CD4-positive, alpha-beta T cell (primary cell): ENCODE measurements around the gene SLC46A1. TPM values are rescaled to one million over a fixed set of nuclear protein-coding genes. Genes with fewer than 3 reads are reported as not detected.

ENCODE experiments used
- ATAC-seq: fragments of 200-7000 bp; cut with Tn5 transposase; one replicate; pipeline ENCODE4 v1.10.0; 2022; ENCODE audit warnings: mild to moderate bottlenecking; ENCODE audit not compliant: poor library complexity
- CTCF ChIA-PET: fragments of 350-600 bp; sonication (Branson Sonifier 250); formaldehyde crosslinking; loops from one replicate; lab custom pipeline; 2021; ENCODE audit warnings: antibody characterized with exemption, inconsistent platforms; lab: Charles Lee
- POLR2A ChIA-PET: fragments of 350-600 bp; sonication (Branson Sonifier 250); formaldehyde crosslinking; loops from one replicate; lab custom pipeline; 2021; ENCODE audit warnings: antibody characterized with exemption, inconsistent platforms; lab: Charles Lee
- DNase-seq, 14 experiments: peaks; one replicate each; pipeline ENCODE4 v3.0.0-alpha.2; 2013 to 2020; ENCODE audit warnings: mixed read lengths in 2 of 14
- H3K27ac ChIP-seq, 2 donors: one replicate each; pipeline versions ENCODE4 v1.5.1 to v1.7.0; 2013; ENCODE audit warnings: low read length in 2 of 2, low read depth in 1 of 2, mild to moderate bottlenecking in 1 of 2
- H3K27me3 ChIP-seq, 2 experiments: 1 replicate in 1 of 2; 2 replicates in 1 of 2; pipeline versions ENCODE4 v1.6.1 to v1.7.0; 2013; ENCODE audit warnings: low read length in 2 of 2, control low read depth in 1 of 2, mild to moderate bottlenecking in 1 of 2, moderate library complexity in 1 of 2; ENCODE audit not compliant: insufficient read depth in 2 of 2, control insufficient read depth in 1 of 2
- H3K36me3 ChIP-seq: one replicate; pipeline ENCODE4 v1.6.1; 2013; ENCODE audit warnings: low read length, control low read depth; ENCODE audit not compliant: insufficient read depth
- H3K4me1 ChIP-seq: one replicate; pipeline ENCODE4 v1.6.1; 2013; ENCODE audit warnings: low read length, control low read depth; ENCODE audit not compliant: insufficient read depth
- H3K4me3 ChIP-seq: one replicate; pipeline ENCODE4 v1.5.1; 2013; ENCODE audit warnings: mild to moderate bottlenecking, low read length, moderate library complexity
- H3K9me3 ChIP-seq, 2 experiments: 1 replicate in 1 of 2; 2 replicates in 1 of 2; pipeline versions ENCODE4 v1.6.1 to v1.7.0; 2013; ENCODE audit warnings: low read length in 2 of 2, mild to moderate bottlenecking in 2 of 2, control low read depth in 1 of 2, moderate library complexity in 1 of 2; ENCODE audit not compliant: control insufficient read depth in 1 of 2, insufficient read depth in 1 of 2
- H3K27ac Mint-ChIP-seq: one replicate; pipeline ENCODE4 v1.8.0; 2020; ENCODE audit warnings: mixed read lengths
- H3K27me3 Mint-ChIP-seq: one replicate; pipeline ENCODE4 v1.8.0; 2021; ENCODE audit warnings: mixed read lengths
- H3K36me3 Mint-ChIP-seq: one replicate; pipeline ENCODE4 v1.8.0; 2021; ENCODE audit warnings: low read depth, mixed read lengths
- H3K4me1 Mint-ChIP-seq: one replicate; pipeline ENCODE4 v1.8.0; 2021; ENCODE audit warnings: low read depth, mixed read lengths
- H3K4me3 Mint-ChIP-seq: one replicate; pipeline ENCODE4 v1.8.0; 2020; ENCODE audit warnings: mild to moderate bottlenecking, mixed read lengths
- H3K9me3 Mint-ChIP-seq: one replicate; pipeline ENCODE4 v1.8.0; 2020; ENCODE audit warnings: mixed read lengths
- intact Hi-C, 2 experiments: fragments of 100-400 bp; cut with DNase I in 1 of 2; cut with micrococcal nuclease in 1 of 2; formaldehyde crosslinking; loops; one replicate each; pipeline versions ENCODE4 v1.15.1 to v1.9.0; 2023 to 2025; cut with DNase I, micrococcal nuclease
- total RNA-seq, 174 experiments: library from RNA in 2 of 174; stranded (reverse) in 2 of 174; gene quantifications; one replicate each; pipeline ENCODE4 v1.2.3 and lab custom pipeline; 2021 to 2026
- TF ChIP-seq, protein P1 (sequence below): fragments of 200-600 bp; IDR thresholded peaks from one replicate; pipeline ENCODE4 v1.8.0; 2022; ENCODE audit warnings: antibody characterized with exemption, mild to moderate bottlenecking

Gene SLC46A1
- total RNA-seq, 2 experiments from 2014 or later = 0.44 to 0.45 TPM

DNA sequence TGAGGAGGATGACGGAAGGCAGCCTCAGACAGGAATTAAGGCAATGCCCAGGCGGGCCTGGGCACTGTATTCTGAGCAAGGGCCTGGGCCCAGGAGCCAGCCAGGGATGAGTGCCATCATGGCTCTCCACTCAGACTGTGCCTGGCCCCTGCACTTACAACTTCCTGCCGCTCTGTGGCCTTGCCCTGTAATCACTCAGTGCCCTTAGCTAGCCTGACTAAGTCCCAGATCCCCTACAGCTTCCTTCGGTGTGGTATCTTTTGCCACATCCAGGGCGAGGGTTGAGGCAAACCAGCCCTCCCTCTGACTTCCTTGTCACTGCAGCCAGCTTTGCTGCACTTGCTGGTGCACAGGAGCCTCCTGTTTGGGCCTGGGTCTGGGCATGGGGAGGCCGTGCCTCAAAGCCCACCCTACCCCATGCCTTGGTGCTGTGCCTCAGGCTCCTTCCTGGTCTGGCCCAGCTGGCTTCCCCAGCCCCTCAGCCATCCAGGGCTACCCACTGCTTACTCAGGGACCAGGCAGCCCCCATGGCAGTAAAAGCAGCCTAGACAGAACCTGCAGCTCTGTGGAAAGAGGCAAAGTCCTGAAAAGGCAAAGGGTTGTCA is 9.3 kb downstream of the SLC46A1 start:
- DNase-seq = no peak
- intact Hi-C loops = no loop called here

DNA sequence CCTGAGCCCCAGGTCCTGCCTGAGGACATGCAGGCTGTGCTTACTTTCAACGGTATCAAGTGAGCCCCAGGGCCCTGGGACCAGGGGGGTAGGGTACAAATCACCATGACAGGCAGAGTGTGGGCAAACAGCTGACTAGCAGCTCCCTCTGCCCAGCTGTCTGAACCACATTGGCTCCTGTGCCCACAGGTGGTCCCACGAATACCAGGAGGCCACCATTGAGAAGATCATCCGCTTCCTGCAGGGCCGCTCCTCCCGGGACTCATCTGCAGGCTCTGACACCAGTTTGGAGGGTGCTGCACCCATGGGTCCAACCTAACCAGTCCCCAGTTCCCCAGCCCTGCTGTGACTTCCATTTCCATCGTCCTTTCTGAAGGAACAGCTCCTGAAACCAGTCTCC is 10.0 kb downstream of the SLC46A1 start:
- H3K4me1 ChIP-seq = no peaks in the 10 kb centered on the region
- ChIA-PET CTCF (no interaction called here), POLR2A (no interaction called here)
- Mint-ChIP-seq H3K27ac (no peak overlapping the region), H3K9me3 (no peaks in the 10 kb centered on the region), H3K27me3 (no peaks in the 10 kb centered on the region), H3K4me3 (no peak overlapping the region), H3K4me1 (no peaks in the 10 kb centered on the region), H3K36me3 (peaks cover 40% of the 10 kb centered on the region)
- H3K36me3 ChIP-seq = peaks cover 61% of the 10 kb centered on the region
- H3K27ac ChIP-seq = no peak overlapping the region
- TF ChIP-seq, protein P1, sequence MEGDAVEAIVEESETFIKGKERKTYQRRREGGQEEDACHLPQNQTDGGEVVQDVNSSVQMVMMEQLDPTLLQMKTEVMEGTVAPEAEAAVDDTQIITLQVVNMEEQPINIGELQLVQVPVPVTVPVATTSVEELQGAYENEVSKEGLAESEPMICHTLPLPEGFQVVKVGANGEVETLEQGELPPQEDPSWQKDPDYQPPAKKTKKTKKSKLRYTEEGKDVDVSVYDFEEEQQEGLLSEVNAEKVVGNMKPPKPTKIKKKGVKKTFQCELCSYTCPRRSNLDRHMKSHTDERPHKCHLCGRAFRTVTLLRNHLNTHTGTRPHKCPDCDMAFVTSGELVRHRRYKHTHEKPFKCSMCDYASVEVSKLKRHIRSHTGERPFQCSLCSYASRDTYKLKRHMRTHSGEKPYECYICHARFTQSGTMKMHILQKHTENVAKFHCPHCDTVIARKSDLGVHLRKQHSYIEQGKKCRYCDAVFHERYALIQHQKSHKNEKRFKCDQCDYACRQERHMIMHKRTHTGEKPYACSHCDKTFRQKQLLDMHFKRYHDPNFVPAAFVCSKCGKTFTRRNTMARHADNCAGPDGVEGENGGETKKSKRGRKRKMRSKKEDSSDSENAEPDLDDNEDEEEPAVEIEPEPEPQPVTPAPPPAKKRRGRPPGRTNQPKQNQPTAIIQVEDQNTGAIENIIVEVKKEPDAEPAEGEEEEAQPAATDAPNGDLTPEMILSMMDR = no peak
- no peaks in the 10 kb centered on the region for H3K27me3 ChIP-seq
- no peak overlapping the region for H3K4me3 ChIP-seq
- no peaks in the 10 kb centered on the region for H3K9me3 ChIP-seq
- intact Hi-C loops = no loop called here
- DNase-seq (no peak), ATAC-seq (no peak)

More for the DNA sequence above, 9.3 kb downstream of the SLC46A1 start:
- H3K36me3 Mint-ChIP-seq = peaks cover 32% of the 10 kb centered on the region
- TF ChIP-seq, protein P1 = no peak
- POLR2A ChIA-PET = no interaction called here
- Histone ChIP-seq H3K27me3 (no peaks in the 10 kb centered on the region), H3K4me1 (no peaks in the 10 kb centered on the region), H3K4me3 (no peak overlapping the region), H3K27ac (no peak overlapping the region), H3K36me3 (peaks cover 54% of the 10 kb centered on the region), H3K9me3 (no peaks in the 10 kb centered on the region)
- H3K9me3 Mint-ChIP-seq = no peaks in the 10 kb centered on the region
- H3K4me3 Mint-ChIP-seq = no peak overlapping the region
- H3K27me3 Mint-ChIP-seq = no peaks in the 10 kb centered on the region
- CTCF ChIA-PET = no interaction called here
- no peak for ATAC-seq
- H3K4me1 Mint-ChIP-seq = no peaks in the 10 kb centered on the region
- H3K27ac Mint-ChIP-seq = no peak overlapping the region

DNA sequence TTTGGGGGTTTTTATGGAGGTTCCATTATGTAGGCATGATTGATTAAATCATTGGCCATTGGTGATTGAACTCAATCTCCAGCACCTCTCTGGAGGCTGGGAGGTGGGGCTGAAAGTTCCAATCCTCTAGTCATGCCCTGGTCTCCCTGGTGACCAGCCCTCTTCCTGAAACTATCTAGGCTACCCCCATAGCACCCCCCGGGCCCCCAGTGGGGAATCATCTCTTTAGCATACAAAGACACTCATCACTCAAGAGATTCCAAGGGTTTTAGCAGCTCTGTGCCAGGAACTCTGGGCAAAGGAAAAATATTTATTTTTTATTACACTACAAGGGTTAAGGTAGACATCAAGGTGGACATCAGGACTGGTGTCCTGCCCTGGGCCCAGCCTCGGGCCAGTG is 10.6 kb downstream of the SLC46A1 start:
- Histone ChIP-seq H3K9me3 (no peaks in the 10 kb centered on the region), H3K4me1 (no peaks in the 10 kb centered on the region), H3K4me3 (no peak overlapping the region), H3K36me3 (peaks cover 65% of the 10 kb centered on the region), H3K27ac (no peak overlapping the region), H3K27me3 (no peaks in the 10 kb centered on the region)
- TF ChIP-seq, protein P1 = no peak
- H3K36me3 Mint-ChIP-seq = peaks cover 45% of the 10 kb centered on the region
- POLR2A ChIA-PET = no interaction called here
- H3K27me3 Mint-ChIP-seq = no peaks in the 10 kb centered on the region
- no peak for DNase-seq
- H3K4me1 Mint-ChIP-seq = no peaks in the 10 kb centered on the region
- no peaks in the 10 kb centered on the region for H3K9me3 Mint-ChIP-seq
- H3K4me3 Mint-ChIP-seq = no peak overlapping the region
- ATAC-seq = no peak
- intact Hi-C loops = no loop called here
- CTCF ChIA-PET = no interaction called here
- no peak overlapping the region for H3K27ac Mint-ChIP-seq
